Activated T-cell treated with anti-CD3 and anti-CD28 coated beads, Interleukin-2, amount 50 U/mL, for 72 hours (primary cell): ENCODE results near the gene NXPH4. TPM values are rescaled to one million over a fixed set of nuclear protein-coding genes. Genes with fewer than 3 reads are reported as not detected.

Source experiments
- ATAC-seq, 2 donors: fragments of 150-1000 bp; cut with Tn5 transposase; replicated peaks in 1 of 2; 2 replicates each; pipeline ENCODE4 v1.10.0; 2021; ENCODE audit warnings: moderate library complexity in 2 of 2, mild to moderate bottlenecking in 1 of 2
- DNase-seq, 2 donors: peaks; one replicate each; pipeline ENCODE4 v3.0.0; 2021 to 2022; ENCODE audit warnings: mixed read lengths in 1 of 2
- H3K27ac Mint-ChIP-seq: one replicate; pipeline ENCODE4 v1.8.0; 2022; ENCODE audit warnings: mild to moderate bottlenecking, moderate library complexity, mixed read lengths
- H3K27me3 Mint-ChIP-seq: one replicate; pipeline ENCODE4 v1.8.0; 2022; ENCODE audit warnings: low read depth, mixed read lengths
- H3K36me3 Mint-ChIP-seq, 2 donors: one replicate each; pipeline ENCODE4 v1.8.0; 2022; ENCODE audit warnings: mixed read lengths in 2 of 2, mild to moderate bottlenecking in 1 of 2; ENCODE audit not compliant: insufficient read depth in 2 of 2
- H3K4me1 Mint-ChIP-seq: one replicate; pipeline ENCODE4 v1.8.0; 2022; ENCODE audit warnings: low read depth, mixed read lengths
- H3K4me3 Mint-ChIP-seq, 2 donors: one replicate each; pipeline ENCODE4 v1.8.0; 2022; ENCODE audit warnings: mild to moderate bottlenecking in 2 of 2, mixed read lengths in 2 of 2, moderate library complexity in 2 of 2
- H3K9me3 Mint-ChIP-seq, 2 donors: one replicate each; pipeline ENCODE4 v1.8.0; 2022; ENCODE audit warnings: mixed read lengths in 2 of 2
- total RNA-seq, 2 donors: library from RNA; stranded (reverse); gene quantifications; one replicate each; pipeline ENCODE4 v1.2.3, GENCODE V29; 2022

NXPH4 gene
- total RNA-seq, 2 donors from 2014 or later = 1.5 to 2.3 TPM

DNA sequence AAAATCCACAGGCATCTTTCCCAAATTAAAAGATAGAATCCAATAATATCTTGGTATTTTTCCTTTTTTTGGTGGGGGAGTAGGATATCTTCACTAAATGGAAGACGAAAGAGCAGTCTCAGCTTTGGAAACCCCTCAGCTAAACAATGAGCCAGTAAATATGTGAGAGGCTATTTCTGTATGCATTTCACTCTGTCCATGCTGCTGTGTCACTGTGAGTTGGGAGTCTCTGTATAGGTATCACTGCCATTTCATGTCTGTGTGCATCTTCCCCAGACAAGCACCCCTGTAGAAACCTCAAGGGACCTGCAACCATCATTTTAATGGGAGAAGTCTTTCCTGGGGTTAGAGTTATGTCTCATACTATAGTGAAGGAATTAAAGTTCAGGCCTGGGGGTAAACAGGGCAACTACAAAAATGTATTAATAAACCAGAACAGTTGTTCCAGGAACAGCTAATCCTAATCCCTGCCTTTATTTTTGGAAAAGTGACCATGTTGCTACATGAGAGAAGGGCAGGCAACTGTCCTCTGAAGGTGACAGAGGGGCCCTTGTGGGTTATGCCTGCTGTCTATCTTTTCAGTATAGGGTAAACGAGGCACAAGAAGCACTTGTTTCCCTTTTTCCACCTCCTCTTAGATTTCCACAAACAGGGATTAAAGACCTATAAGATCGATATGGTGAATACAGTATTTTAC is 45.7 kb downstream of the NXPH4 start:
- ATAC-seq (no peak), DNase-seq (no peak)
- Mint-ChIP-seq H3K9me3 (no peaks in the 10 kb centered on the region), H3K36me3 (peaks cover 2 to 7% of the 10 kb centered on the region in 2 donors), H3K4me1 (peaks cover 6% of the 10 kb centered on the region), H3K27me3 (no peaks in the 10 kb centered on the region), H3K27ac (no peak overlapping the region), H3K4me3 (no peak overlapping the region)

DNA sequence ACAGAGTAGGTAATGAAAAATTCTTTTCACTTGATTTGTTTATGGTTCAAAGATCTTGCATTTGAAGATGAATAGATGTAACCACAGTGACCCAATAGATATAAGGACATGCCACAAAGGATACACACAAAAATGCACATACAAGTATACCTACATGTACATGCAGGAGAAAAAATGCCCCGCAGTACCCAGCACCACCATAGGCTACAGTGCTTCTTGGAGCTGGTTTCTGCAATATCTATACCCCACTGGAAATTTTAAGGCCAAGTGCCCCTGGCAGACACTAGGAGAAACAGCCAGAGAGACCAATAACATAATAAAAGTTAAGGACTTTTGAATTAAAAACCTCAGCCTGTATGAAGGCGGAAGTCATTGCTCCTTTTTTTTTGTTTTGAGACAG is 46.5 kb downstream of the NXPH4 start:
- H3K4me3 Mint-ChIP-seq = no peak overlapping the region
- H3K27me3 Mint-ChIP-seq = no peaks in the 10 kb centered on the region
- no peaks in the 10 kb centered on the region for H3K9me3 Mint-ChIP-seq
- no peak overlapping the region for H3K27ac Mint-ChIP-seq
- DNase-seq = no peak
- ATAC-seq = no peak
- peaks cover 8% of the 10 kb centered on the region for H3K4me1 Mint-ChIP-seq
- peaks cover 2 to 8% of the 10 kb centered on the region in 2 donors for H3K36me3 Mint-ChIP-seq

DNA sequence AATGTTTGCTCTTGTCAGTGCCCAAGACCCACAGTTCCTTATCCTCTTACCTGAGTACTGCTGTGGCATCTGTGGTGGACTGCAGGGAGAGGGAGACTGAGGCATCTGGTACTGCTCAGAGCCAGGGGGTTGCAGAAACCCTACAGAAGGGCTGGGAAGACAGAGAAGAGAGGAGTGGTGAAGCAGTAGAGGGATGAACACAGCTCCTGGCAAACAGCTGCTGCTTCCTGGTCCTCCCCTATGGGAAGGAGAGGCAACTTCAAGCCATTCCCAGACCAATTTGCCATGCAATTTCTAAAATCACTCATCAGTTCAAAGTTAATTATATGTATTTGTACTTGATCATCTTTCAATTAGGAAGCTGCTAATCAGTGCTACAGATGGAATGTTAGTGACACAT is 50.1 kb downstream of the NXPH4 start:
- H3K4me3 Mint-ChIP-seq = no peak overlapping the region
- H3K27me3 Mint-ChIP-seq = no peaks in the 10 kb centered on the region
- peaks cover 5 to 14% of the 10 kb centered on the region in 2 donors for H3K36me3 Mint-ChIP-seq
- peaks cover 16% of the 10 kb centered on the region for H3K4me1 Mint-ChIP-seq
- DNase-seq = no peak
- no peak overlapping the region for H3K27ac Mint-ChIP-seq
- ATAC-seq = no peak
- no peaks in the 10 kb centered on the region for H3K9me3 Mint-ChIP-seq

DNA sequence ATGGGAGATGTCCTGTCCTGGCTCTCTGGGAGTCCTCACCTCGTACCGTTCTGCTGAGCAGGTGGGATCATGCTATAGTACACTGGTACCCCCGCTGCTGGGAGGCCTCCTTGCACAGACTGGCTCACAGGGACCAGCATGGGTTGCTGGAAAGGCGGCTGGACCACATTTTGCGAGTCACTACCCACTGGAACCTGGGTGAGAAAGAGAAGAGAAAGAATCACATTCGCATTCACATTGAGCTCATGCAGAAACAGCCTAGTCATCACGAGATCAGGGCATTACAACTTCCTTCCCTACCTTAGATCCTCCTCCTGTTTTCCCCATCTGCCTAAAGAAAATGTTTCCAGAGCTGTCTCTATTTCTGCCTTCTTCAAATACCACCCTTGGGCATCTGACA is 51.7 kb downstream of the NXPH4 start:
- Mint-ChIP-seq H3K4me1 (peaks cover 16% of the 10 kb centered on the region), H3K27me3 (no peaks in the 10 kb centered on the region), H3K36me3 (peaks cover 5 to 14% of the 10 kb centered on the region in 2 donors), H3K27ac (peak overlapping the region; percentile 94), H3K4me3 (no peak overlapping the region), H3K9me3 (no peaks in the 10 kb centered on the region)
- ATAC-seq = peak; percentile 78 to 84
- DNase-seq = peak; percentile 38

DNA sequence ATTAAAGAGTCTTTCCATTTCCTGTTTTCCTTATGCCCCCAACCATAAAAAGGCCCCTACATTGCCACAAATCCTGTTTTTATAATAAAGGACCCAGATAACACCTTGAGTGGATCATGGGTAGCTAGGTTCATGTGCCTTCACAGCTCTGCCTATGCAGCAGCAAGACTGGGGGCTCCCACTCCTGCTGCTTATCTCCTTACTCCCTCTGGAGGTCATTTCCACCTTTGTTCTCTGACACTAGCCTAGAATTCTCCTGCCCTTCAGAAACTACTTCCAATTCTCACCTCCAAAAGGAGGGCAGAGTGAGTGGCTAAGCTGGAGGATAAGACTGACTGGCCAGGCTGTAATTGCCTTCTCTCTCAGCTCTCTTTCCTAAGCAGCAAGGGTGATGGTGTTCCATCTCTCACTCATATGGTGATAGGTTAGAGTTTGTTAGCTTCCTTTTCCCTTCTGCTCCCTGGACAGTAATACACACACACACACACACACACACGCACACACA is 54.4 kb downstream of the NXPH4 start:
- Mint-ChIP-seq H3K4me3 (no peak overlapping the region), H3K9me3 (no peaks in the 10 kb centered on the region), H3K27ac (peak overlapping the region; percentile 15), H3K36me3 (peaks cover 7 to 20% of the 10 kb centered on the region in 2 donors), H3K27me3 (no peaks in the 10 kb centered on the region), H3K4me1 (peaks cover 10% of the 10 kb centered on the region)
- no peak for ATAC-seq
- DNase-seq = no peak

DNA sequence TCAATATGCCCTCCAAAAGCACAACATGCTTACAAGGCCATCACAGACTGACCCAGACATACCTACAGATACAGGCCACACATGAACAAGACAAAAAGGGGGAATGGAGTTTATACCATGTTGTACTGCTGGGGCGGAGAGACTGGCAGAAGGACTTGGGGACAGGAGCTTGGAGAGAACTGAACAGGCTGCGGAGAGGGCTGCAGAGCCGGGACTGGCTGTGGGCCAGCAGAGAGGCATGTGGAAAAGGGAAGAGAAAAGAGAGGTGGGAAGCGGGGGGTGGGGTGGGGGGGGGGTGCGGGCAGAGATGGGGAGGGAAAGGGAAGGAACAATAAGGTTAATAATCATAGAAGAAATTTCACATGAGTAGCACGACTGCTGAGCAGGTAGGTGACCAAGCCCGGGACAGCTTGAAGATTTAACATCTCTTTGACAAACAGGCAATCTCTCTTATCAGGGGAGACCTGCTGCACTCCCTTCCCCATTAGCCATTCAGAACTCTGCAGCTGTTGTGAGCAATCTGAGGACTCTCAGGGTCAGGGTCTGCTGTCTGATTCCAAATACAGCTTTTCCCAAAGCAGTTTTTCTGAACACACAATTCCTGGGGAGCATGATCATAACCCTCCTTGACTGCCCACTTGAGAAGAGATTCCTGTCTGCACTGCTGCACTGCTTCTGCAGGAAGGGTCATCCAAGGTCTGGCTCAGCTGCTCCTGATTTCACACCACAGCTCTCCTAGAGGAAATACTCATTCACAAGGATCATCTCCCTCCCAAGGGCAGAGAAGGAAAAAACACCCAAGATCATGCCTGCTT is 56.0 kb downstream of the NXPH4 start:
- H3K27ac Mint-ChIP-seq = no peak overlapping the region
- ATAC-seq = no peak

DNA sequence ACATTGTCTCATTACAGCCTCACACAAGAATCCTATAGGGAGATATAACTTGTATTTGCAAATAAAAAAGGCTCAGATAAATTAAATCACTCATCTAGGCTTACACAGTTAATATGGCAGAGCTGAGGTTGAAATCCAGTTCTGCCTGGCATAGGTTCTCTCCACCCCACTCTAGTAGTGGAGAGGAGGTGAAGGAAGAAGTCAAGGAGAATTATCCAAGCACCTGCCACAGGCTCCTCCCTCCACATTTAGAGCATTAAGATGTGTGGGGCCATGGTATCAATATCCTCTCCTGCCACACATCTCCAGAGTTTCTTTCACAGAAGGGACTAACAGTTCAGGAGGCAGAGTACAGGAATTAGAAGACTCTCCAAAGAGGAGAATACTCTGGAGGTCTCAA is 56.9 kb downstream of the NXPH4 start:
- DNase-seq = no peak
- Mint-ChIP-seq H3K27me3 (no peaks in the 10 kb centered on the region), H3K9me3 (no peaks in the 10 kb centered on the region), H3K27ac (no peak overlapping the region), H3K4me1 (peaks cover 4% of the 10 kb centered on the region), H3K4me3 (no peak overlapping the region), H3K36me3 (peaks cover 4 to 15% of the 10 kb centered on the region in 2 donors)
- no peak for ATAC-seq

More for the DNA sequence above, 56.0 kb downstream of the NXPH4 start:
- Mint-ChIP-seq H3K4me1 (peaks cover 10% of the 10 kb centered on the region), H3K4me3 (no peak overlapping the region), H3K27me3 (no peaks in the 10 kb centered on the region), H3K9me3 (no peaks in the 10 kb centered on the region), H3K36me3 (peaks cover 7 to 18% of the 10 kb centered on the region in 2 donors)
- DNase-seq = no peak

Other genes starting within 250 kb of the NXPH4 start
- 10 to 100 TPM in 1 of 2 donors, 1 to 10 TPM in 1; 9.7 to 10.3 TPM for gene ZBTB39, start 210.2 kb upstream of the NXPH4 start, total RNA-seq
- 1 to 10 TPM; 4.2 to 4.4 TPM for gene TAC3, start 200.3 kb upstream of the NXPH4 start, total RNA-seq
- gene MYO1A, start 166.7 kb upstream of the NXPH4 start, total RNA-seq = 10 to 100 TPM; 11.4 to 13.4 TPM
- gene NEMP1, start 138.0 kb upstream of the NXPH4 start, total RNA-seq = 100 to 1,000 TPM; 114 to 119 TPM
- 10 to 100 TPM; 30.7 to 31.0 TPM for gene NAB2, start 127.7 kb upstream of the NXPH4 start, total RNA-seq
- 100 to 1,000 TPM; 178 to 191 TPM for gene STAT6, start 105.4 kb upstream of the NXPH4 start, total RNA-seq
- gene LRP1, start 88.3 kb upstream of the NXPH4 start, total RNA-seq = 1 to 10 TPM; 3.2 to 4.8 TPM
- gene LRP1-AS, start 69.2 kb upstream of the NXPH4 start, total RNA-seq = not detected
- gene SHMT2, start 12.9 kb downstream of the NXPH4 start, total RNA-seq = 100 to 1,000 TPM; 507 to 550 TPM
- gene STAC3, start 34.4 kb downstream of the NXPH4 start, total RNA-seq = 1 to 10 TPM; 3.5 to 4.2 TPM
- gene R3HDM2, start 214.2 kb downstream of the NXPH4 start, total RNA-seq = 10 to 100 TPM; 78.9 to 79.1 TPM
- not detected for gene INHBC, start 218.0 kb downstream of the NXPH4 start, total RNA-seq
- 1 to 10 TPM; 3.8 to 4.8 TPM for gene INHBE, start 238.5 kb downstream of the NXPH4 start, total RNA-seq
- 1 to 10 TPM in 1 of 2 donors, under 1 TPM in 1; 0.21 to 1.3 TPM for gene GLI1, start 243.0 kb downstream of the NXPH4 start, total RNA-seq